ENCODE data around the gene STK39.

DNA sequence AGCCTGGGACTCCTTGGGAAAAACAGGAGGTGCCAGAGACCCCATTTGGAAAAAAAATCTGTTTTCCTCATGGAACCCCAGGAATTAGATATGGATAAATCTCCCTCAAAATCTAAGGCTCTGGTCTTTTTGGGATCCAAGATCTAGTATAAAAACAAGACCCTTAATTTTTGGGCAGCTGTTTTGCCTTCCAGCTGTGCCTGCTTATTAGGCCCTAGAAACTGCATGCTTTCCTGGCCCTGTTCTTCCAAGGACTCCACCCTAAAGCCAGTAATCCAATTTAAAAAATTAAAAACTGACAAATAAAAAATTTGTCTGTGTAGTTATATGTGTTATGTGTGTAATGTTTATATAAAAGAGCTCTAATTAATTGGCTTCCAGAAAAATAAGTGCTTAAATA is 274.6 kb downstream of the STK39 start:
- no peak for TF ChIP-seq GATA3 (IDR thresholded peaks at IDR 0.05; ENCODE audit: low read depth, low read length)
- no peak for TF ChIP-seq GATA2 (IDR thresholded peaks at IDR 0.05; ENCODE audit: low read depth, low read length)

Measured in SH-SY5Y (cell line).